GM19395 (cell line): ENCODE measurements around the gene GNAQ.

ENCODE experiments used
- ATAC-seq: cut with Tn5 transposase; IDR thresholded peaks from one replicate; pipeline ENCODE4 v1.9.1; 2021; ENCODE audit warnings: mild to moderate bottlenecking, moderate library complexity; ENCODE audit not compliant: unreplicated experiment

Gene GNAQ

DNA sequence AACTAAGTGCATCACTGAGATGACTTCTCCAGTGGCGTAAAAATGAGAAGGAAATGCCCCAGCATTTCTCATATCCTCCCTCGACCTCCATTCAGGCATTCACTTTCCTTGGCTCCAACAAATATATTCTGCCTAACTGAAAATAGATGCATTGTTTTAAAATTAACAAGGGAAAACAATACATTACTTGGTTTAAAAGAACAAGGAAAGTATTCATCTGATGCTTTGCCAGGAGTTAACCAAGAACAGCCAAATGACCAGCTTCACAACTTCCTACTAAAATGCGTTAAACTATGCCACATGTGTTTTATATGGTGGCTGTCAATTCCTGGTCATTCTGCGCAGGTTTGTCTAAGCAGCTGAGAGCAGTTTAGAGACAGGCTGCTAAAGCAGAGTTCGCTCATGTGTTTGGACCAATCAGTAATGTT is 121.4 kb downstream of the GNAQ start:
- ATAC-seq: no peak

DNA sequence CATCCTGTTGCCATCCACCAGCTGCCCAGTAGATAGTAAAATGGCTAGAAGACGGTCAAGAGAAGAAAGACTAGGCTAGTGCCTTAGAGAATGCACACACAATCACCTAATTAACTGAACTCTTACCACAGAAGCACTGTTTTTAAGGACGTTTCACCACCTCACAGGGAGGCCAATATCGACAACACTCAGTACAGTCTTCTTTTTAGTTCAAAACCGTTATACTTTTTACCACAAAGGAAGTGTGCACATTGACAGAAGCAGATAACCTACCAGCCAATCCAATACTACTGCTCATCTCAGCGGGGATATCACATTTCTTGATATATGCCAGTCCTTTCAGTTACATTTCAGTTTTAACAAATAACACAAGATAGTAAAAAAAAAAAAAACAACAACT is 122.3 kb downstream of the GNAQ start:
- ATAC-seq: no peak

- no peak for ATAC-seq
These were observed 123.3 kb downstream of the GNAQ start for GRCh38 chr9:77908293-77908692.

DNA sequence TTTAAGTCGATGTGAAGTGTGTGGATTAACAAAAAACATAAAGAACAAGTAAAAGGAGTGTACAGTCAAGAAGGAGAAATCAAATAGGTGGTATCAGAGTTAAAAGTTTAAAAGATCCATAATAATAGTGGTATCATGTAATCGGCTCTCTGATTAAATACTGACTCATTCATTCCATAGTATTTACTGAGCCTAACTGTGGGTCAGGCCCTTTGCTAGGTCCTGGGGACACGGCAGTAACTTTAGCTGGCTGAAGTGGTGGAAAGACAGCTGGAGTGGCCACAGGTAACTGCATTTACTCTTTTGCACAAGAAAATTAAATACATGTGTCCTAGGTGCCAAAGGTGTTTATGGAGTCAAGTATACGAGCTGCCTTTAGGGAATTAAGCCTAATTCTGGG is 124.0 kb downstream of the GNAQ start:
- ATAC-seq: no peak

DNA sequence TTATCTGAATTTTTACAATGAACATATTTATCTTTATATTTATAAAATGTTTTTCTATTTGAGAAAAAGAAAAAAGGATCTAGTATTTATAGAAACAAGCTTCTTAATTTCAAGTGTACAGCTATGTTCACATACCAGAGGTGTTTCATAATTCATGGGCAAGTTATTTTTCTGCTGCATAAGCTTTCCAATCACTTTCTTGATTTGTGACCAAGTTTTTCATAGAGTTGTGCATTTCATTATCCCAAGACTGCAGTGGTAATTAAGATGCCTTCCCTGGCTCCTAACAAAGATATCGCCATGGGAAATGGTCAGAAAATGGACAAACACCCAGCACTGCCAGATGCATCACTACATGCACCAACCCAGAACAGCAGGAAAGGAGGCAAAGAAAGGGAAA is 124.6 kb downstream of the GNAQ start:
- ATAC-seq: no peak

- ATAC-seq: no peak
These were observed 127.8 kb downstream of the GNAQ start for GRCh38 chr9:77903666-77904285.

DNA sequence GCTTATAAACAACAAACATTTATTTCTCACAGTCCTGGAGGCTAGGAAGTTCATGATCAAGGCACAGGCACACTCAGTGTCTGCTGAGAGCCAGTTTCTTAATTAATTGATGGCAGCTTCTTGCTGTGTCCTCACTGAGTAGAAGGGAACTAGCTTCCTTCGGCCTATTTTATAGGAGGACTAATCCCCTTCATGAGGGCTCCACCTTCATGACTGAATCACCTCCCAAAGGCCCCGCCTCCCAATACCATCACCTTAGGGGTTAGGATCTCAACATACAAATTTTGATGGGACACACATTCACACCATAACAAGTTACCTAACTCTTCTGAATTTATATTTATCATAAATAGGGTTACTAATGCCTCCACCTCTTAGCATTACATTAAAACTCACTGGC is 129.8 kb downstream of the GNAQ start:
- ATAC-seq: no peak

DNA sequence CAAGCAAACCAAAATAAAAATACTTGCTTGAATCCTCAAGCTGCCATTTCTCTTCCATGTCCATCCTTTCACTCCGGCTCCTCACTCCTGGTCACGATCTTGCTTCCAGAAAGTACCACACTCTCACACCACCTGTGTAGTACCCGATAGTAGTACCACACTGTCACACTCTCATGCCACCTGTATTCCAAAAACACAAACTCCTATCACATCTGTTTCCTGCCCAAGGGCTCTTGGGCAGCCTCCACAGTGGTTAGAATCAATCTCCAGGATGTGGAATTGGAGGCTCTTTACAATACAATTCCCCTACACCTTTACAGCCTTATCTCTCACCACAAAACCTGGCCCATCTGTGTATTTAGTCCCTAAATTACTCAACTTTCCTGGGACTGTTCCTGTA is 130.6 kb downstream of the GNAQ start:
- ATAC-seq: no peak

GRCh38 chr9:77899679-77900354 is 131.8 kb downstream of the GNAQ start:
- ATAC-seq: no peak

DNA sequence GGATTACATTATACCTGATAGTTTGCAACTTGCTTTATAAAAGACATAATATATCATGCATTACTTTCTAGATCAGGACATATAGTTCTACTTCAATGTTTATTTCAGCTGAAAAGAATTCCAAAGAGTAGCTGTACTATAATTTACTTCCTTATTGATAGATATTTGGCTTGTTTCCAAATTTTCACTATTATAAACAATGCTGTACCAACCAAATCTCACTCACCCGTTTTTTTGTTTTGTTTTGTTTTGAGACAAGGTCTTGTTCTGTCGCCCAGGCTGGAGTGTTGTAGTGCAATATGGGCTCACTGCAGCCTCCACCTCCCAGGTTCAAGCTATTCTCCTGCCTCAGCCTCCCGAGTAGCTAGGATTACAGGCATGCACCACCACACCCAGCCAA is 132.7 kb downstream of the GNAQ start:
- no peak for ATAC-seq

DNA sequence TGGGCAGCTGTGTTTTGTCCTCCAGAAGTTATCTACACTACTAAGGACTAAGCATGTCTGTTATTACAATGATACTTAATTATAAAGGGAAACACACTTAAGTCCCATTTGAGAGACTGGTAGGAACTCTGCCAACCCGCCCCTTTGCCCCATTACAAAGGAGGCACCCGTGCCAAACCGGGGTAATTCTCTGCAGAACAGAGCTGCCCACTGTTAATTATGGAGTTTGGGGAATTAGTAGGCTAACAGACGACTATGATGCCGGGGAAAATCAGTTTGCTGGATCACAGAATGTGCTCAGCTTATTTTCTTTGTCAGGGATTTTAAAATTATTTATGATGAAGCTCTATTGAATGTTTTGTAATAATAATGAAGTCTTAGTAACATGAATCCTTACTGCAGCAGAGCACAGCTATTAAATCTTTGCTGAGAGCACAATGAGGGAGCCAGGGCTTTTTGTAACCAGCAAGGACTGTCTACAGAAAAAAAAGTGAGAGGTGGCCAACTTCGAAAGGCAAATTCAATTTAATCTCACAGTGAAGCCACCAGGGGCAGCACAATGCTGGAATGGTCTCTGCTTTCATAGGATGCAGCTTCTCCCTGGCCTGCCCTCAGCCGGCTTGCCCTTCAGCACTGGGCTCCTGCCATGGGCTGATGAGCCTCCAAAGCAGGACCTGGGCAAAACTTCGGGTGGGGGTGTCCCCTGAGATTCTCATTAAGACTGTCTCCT is 134.5 kb downstream of the GNAQ start:
- no peak for ATAC-seq

DNA sequence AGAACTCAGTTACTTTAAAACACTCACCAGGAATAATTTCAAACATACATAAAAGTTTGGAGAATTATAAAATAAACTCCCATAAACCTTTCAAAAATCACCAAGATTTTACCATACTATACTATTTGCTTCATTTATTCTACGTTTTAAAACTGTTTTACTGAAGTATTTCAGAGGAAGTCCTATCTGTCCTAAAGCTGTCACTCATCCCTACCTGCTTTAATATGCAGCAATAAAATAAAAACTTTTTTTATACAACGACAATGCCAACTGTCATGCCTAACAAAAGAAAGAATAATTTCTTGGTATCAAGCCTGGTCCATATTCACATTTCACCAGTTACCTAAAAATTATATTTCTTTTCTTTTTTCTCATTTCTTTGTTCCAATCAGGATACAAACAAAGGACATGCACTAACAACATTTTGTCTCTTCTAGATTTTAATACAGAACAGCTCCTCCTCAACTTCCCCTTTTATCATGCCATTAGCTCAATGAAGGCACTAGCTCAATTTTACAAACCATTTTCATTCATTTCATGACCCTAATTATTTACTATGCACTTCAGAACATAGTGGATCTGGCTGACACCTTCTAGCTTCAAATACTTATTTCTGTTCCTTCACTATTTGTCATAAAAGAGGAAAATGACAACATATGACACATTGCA is 135.2 kb downstream of the GNAQ start:
- ATAC-seq: no peak

- ATAC-seq: no peak
These were observed 137.9 kb downstream of the GNAQ start for GRCh38 chr9:77893706-77894105.

- no peak for ATAC-seq
These were observed 138.6 kb downstream of the GNAQ start for GRCh38 chr9:77892955-77893514.

DNA sequence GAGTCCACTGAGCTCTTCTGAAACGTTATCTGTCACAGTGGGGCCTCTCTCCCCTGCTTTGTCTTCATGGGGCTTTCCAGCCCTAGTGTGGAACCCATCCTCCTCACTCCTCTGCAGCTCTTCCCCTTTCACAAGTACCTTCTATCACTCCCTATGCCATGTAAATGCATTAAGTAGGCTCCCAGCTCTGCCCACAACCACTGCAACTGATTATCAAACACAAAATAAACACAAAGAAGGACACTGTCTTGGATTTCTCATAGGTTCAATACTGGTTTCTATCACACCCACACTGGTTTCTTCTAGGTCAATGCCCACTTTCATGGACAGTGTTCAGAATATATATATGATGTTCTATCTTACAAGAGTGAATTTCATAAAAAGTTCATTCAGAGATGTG is 139.4 kb downstream of the GNAQ start:
- peak; percentile 69 for ATAC-seq

DNA sequence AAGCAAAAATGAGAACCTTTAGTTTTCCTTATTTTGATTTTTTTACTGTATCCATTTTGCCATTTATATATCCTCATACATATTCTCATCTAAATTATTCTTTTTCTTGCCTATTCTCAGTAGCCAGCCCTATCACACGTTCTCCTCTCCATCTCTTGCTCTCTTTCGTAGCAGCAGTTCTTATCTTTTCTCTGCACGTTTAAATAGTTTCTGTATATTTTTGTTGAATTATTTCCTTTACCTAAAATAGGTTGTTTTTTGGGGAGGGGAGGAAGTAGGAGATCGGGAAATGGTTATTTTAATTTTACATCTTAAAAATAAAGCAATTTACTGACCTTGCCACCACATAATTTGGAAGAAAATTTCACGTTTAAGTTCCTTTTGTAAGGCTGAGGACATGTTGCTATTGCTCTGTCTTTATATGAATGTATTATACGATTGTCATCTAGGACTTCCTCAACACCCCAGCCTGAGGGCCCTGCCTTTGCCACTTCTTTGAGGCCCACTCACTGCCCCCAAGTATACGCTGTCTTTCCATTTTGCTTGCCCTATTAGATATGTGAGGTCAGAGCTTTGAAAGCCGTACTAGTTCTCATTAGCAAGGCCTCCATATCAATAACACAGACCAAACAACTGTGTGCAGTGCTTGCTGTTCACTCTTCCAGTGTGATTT is 140.3 kb downstream of the GNAQ start:
- ATAC-seq: no peak

- no peak for ATAC-seq
These were observed 143.9 kb downstream of the GNAQ start for GRCh38 chr9:77887662-77888061.

DNA sequence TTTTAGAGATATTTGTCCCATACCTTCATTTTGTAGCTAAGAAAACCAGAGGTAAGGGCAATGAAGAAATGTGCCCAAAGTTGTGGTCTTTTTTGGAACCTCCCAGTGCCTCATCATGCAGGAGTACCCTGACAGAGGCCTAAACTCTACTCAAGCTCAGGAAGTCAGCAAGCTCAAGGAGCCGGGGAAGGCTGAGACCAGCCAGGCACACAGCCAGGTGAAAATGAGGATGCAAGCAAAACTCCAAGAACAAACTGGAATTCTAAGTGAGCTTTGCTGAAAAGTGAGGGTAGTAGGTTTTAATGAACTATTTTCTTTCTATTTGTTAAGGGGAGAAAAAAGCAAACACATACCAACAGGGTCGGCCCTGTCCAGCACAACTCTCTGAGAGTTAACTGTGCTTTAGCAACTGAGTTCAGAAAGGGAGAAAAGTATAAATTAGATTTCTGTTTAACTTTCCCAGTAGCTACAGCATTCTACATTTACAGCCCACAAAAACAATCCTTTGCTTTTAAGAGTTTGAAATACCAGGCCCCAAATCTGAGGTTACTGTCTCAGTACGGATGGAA is 146.4 kb downstream of the GNAQ start:
- ATAC-seq: no peak

GRCh38 chr9:77883846-77884771 is 147.5 kb downstream of the GNAQ start:
- ATAC-seq: no peak
